Right atrium auricular region (tissue), 2 donors: Measurements from ENCODE around the gene KIF20B. TPM values are rescaled to one million over a fixed set of nuclear protein-coding genes. Genes with fewer than 3 reads are reported as not detected.

Source experiments
- DNase-seq: peaks from one replicate; pipeline ENCODE4 v3.0.0-alpha.2; 2019; ENCODE audit warnings: low spot score
- H3K27ac ChIP-seq, 2 donors: fragments of 200-600 bp; sonication (generic); 1 replicate in 1 of 2; 2 replicates in 1 of 2; pipeline ENCODE4 v1.5.1; 2016 to 2019
- H3K27me3 ChIP-seq, 2 donors: fragments of 200-600 bp; sonication (generic); one replicate each; pipeline versions ENCODE4 v1.5.1 to v1.6.0; 2017 to 2019
- H3K36me3 ChIP-seq: fragments of 200-600 bp; sonication (generic); one replicate; pipeline ENCODE4 v1.5.1; 2016
- H3K4me1 ChIP-seq, 2 donors: fragments of 200-600 bp; sonication (generic); one replicate each; pipeline versions ENCODE4 v1.5.1 to v1.6.0; 2017 to 2019
- H3K4me3 ChIP-seq, 2 donors: fragments of 200-600 bp; sonication (generic); 1 replicate in 1 of 2; 2 replicates in 1 of 2; pipeline ENCODE4 v1.5.1; 2017 to 2019; ENCODE audit warnings: mild to moderate bottlenecking in 1 of 2, moderate library complexity in 1 of 2
- H3K9me3 ChIP-seq, 2 donors: fragments of 200-600 bp; sonication (generic); one replicate each; pipeline ENCODE4 v1.5.1; 2019
- total RNA-seq, 2 donors: library from RNA; depleted of rRNA; stranded (reverse); fragments of >200 nt; gene quantifications; one replicate each; pipeline ENCODE4 v1.1.0, GENCODE V29; 2016
- TF ChIP-seq, protein P1 (sequence below), 2 donors: fragments of 200-600 bp; sonication (generic); IDR thresholded peaks; one replicate each; pipeline ENCODE4 v1.5.1; 2019; ENCODE audit warnings: antibody characterized with exemption in 2 of 2

KIF20B gene
- total RNA-seq, 2 donors from 2014 or later = 1.1 to 2.9 TPM

DNA sequence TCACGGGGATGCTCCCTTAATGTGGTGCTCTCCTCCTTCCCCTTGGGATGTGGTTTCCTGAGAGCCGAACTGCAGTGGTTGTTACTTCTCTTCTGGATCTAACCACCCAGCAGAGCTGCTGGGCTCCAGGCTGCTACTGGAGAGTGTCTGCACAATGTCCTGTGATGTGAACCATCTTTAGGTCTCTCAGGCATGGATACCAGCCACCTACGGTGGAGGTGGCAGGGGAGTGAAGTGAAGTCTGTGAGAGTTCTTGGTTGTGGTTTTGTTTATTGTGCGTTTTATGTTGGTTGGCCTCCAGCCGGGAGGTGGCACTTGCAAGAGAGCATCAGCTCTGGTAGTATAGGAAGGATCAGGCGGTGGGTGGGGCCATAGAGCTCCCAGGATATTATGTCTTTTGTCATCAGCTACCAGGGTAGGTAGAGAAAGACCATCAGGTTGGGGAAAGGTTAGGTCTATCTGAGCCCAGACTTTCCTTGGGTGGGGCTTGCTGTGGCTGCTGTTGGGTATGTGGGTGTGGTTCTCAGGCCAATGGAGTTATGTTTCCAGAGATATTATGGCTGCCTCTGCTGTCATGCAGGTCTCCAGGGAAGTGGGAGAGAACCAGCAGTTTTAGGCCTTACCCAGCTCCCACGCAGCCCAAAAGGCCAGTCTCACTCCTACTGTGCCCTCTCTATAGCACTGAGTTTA lies 87.9 kb downstream of the KIF20B start:
- TF ChIP-seq, protein P1, sequence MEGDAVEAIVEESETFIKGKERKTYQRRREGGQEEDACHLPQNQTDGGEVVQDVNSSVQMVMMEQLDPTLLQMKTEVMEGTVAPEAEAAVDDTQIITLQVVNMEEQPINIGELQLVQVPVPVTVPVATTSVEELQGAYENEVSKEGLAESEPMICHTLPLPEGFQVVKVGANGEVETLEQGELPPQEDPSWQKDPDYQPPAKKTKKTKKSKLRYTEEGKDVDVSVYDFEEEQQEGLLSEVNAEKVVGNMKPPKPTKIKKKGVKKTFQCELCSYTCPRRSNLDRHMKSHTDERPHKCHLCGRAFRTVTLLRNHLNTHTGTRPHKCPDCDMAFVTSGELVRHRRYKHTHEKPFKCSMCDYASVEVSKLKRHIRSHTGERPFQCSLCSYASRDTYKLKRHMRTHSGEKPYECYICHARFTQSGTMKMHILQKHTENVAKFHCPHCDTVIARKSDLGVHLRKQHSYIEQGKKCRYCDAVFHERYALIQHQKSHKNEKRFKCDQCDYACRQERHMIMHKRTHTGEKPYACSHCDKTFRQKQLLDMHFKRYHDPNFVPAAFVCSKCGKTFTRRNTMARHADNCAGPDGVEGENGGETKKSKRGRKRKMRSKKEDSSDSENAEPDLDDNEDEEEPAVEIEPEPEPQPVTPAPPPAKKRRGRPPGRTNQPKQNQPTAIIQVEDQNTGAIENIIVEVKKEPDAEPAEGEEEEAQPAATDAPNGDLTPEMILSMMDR (IDR thresholded peaks at IDR 0.05) = no peak

DNA sequence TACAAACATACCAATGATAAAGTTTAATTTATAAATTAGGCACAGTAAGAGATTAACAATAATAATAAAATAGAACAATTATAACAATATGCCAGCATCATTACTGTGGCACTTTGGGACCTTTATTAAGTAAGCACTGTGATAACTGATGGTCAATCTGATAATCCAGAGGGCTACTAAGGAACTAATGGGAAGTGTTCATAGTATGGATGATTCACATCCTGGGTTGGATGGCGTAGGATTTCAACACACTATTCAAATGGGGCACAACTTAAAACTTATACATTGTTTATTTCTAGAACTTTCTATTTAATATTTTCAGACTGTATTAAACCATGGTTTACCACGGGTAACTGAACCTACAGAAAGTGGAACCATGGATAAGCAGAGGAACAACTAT lies 90.8 kb downstream of the KIF20B start:
- Histone ChIP-seq H3K27ac (no peak overlapping the region), H3K36me3 (no peaks in the 10 kb centered on the region), H3K4me1 (no peaks in the 10 kb centered on the region), H3K9me3 (no peaks in the 10 kb centered on the region), H3K27me3 (no peaks in the 10 kb centered on the region), H3K4me3 (no peak overlapping the region)
- TF ChIP-seq, protein P1 (IDR thresholded peaks at IDR 0.05) = no peak
- DNase-seq = no peak

More for the DNA sequence above, 87.9 kb downstream of the KIF20B start:
- H3K4me3 ChIP-seq = no peak overlapping the region
- H3K27me3 ChIP-seq = no peaks in the 10 kb centered on the region
- no peak overlapping the region for H3K27ac ChIP-seq
- H3K36me3 ChIP-seq = no peaks in the 10 kb centered on the region
- no peaks in the 10 kb centered on the region for H3K9me3 ChIP-seq
- no peaks in the 10 kb centered on the region for H3K4me1 ChIP-seq
- DNase-seq = no peak

DNA sequence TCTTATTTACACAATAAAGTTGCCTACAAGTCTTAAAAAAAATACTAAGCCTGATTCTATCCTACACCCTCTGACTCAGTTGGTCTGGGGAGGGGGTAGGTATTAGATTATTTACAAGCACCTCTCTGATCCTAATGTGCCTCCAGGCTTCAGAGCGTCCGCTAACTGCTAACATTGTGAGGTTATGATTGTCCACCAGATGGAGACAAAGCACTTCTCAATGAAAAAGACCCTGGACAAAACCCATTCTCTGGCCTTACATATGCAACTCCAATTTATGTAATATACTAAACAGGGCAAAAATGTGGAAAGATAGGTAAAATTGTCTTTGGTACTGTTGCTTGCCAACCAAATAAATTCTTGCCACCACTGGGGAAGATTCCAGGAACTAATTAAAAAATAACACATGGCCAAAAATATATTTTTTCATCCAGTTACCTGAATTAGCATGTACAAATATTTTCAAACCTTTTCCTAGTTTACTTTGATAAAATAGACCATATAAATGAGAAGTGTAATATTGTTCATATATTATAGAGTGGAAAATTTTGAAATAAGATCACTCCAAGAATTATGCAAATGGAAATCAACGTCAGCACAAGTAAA lies 92.4 kb downstream of the KIF20B start:
- Histone ChIP-seq H3K4me3 (no peak overlapping the region), H3K9me3 (no peaks in the 10 kb centered on the region), H3K4me1 (no peaks in the 10 kb centered on the region), H3K36me3 (no peaks in the 10 kb centered on the region), H3K27ac (no peak overlapping the region), H3K27me3 (no peaks in the 10 kb centered on the region)
- DNase-seq = no peak
- TF ChIP-seq, protein P1 (IDR thresholded peaks at IDR 0.05) = peak; percentile 74 to 80

DNA sequence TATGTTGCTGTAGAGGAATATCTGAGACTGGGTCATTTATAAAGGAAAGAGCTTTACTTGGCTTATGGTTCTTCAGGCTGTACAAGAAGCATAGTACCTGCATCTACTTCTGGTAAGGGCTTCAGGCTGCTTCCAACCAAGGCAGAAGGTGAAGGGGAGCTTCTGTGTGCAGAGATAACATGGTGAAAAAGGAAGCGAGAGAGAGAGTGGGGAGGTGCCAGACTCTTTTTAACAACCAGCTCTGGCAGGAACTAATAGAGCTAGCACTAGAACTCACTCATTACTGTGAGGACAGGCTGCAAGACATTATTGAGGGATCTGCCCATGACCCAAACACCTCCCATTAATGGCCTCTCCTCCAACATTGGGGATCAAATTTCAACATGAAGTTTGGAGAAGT lies 94.5 kb downstream of the KIF20B start:
- DNase-seq = no peak
- Histone ChIP-seq H3K9me3 (no peaks in the 10 kb centered on the region), H3K4me1 (no peaks in the 10 kb centered on the region), H3K27me3 (no peaks in the 10 kb centered on the region), H3K36me3 (no peaks in the 10 kb centered on the region), H3K27ac (no peak overlapping the region), H3K4me3 (no peak overlapping the region)
- TF ChIP-seq, protein P1 (IDR thresholded peaks at IDR 0.05) = no peak

DNA sequence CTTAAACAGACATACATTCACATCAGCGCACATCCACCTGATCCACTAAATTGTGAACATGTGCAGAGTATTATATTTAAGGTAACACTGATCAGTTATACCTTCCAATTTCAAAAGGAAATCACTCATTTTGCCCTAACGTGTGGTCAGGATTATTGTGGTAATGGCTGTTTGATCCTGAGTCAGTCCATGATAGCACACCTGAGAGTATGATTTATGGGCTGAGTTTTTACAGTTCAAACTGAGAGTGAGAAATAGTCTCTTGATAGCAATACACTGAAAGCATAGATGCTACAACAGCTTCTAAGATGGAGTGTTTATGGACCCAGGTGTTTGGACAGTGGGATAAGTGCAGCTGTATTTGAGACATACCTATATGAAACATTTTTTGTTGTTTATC lies 96.7 kb downstream of the KIF20B start:
- no peaks in the 10 kb centered on the region for H3K9me3 ChIP-seq
- H3K4me3 ChIP-seq = no peak overlapping the region
- no peak for DNase-seq
- H3K27ac ChIP-seq = no peak overlapping the region
- H3K27me3 ChIP-seq = no peaks in the 10 kb centered on the region
- TF ChIP-seq, protein P1 (IDR thresholded peaks at IDR 0.05) = no peak
- no peaks in the 10 kb centered on the region for H3K36me3 ChIP-seq
- H3K4me1 ChIP-seq = no peaks in the 10 kb centered on the region
